Activated CD4-positive, alpha-beta T cell treated with anti-CD3 and anti-CD28 coated beads, Interleukin-2, amount 50 U/mL, for 48 hours (primary cell): ENCODE results near the gene MSI2.

Experiments used
- DNase-seq, 2 experiments: peaks; one replicate each; pipeline ENCODE4 v3.0.0-alpha.2; 2020

The MSI2 gene

DNA sequence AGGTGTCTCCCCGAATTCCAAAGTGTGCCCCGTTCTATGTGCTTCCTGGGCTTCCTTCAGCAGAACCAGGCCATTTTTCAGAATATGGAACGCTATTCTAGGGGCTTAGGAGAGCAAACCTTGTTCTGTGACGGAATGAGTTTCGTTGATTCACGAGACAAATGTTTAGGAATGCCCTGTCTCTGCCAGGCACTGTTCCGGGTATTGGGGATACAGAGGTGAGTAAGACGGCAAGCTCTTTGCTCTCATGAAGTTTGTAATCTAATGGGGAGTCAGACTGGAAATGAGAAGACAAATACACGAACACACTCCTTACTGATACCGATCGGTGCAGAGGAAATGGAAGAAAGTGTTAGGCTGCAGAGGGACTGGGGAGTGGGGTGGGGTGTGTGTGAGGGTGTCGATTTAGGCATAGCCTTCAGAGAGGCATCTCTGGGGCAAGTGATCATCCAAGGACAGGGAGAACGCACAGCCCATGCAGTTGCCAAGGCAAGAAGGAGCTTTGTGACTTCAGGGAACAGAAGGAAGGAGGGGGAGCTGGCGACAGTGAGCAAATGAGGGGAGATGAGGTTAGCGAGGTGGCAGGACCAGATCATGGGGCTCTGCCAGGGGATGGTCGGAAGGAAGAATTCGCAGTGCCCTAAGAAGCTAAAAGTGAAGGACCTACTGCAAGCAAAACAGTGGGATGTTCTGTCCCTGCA, 189.6 kb downstream of the MSI2 start:
- no peak for DNase-seq

DNA sequence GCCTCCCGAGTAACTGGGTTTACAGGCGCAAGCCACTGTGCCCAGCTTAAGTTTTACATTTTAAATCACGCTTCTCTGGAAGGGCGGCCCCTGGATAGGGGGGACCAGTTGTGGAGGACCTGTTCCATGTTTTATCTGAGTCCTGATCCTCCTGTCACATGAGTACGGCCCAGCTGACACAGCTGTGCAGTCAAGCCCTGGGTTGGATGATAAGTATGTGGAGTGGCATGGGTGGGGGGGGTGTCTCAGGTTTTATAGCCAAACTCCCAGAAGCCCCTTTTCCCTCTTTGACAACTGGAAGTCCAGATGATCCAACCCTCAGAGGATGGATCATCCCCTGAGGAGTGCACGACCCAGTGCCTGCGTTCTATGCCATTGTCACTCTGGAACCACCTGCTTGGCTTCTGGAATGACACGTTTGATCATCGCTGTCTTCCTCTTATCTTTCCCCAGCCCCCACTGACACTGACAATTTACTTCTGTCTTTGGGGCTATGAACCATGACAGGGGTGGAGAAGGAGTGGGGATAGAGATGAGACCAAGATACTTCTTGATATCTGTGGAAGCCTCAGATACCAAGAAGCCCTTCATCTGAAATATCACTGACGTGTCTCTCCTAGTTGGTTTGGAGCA, 191.2 kb downstream of the MSI2 start:
- DNase-seq: no peak

DNA sequence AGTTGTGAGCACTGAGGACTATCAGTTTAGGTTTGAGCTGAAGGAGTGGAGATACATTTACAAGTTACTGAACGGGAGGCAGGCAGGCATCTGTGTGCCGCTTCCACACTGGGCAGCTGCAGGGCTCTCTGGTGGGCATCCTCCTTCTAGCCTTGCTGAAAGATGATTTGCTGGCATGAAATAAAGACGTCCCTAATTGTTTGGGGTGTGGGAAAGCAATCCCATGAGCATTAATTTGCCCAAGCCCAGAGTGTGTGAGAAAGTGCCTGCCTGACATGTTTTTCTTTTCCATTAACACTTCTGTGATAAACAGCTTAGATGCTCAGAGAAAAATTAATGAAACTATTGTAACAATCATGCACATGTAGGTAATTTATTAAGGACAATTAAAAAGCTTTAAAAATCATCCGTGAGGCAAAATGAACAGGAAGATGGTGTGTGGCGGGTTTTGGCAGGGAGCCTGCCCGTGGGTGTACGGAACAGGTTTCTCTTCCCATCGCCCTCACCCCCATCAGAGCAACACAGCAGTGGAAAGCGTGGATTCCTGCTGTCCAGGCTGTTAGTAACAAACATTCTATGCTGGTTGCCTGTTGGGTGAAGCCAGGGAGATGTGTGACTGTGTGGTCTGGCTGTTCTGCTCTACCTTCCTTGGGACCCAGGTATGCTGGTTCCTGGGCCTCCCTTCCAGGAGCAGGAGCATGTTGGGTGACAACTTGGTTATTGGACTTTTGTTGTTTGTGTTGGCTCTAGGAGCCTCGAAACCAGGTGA, 191.9 kb downstream of the MSI2 start:
- DNase-seq: no peak

DNA sequence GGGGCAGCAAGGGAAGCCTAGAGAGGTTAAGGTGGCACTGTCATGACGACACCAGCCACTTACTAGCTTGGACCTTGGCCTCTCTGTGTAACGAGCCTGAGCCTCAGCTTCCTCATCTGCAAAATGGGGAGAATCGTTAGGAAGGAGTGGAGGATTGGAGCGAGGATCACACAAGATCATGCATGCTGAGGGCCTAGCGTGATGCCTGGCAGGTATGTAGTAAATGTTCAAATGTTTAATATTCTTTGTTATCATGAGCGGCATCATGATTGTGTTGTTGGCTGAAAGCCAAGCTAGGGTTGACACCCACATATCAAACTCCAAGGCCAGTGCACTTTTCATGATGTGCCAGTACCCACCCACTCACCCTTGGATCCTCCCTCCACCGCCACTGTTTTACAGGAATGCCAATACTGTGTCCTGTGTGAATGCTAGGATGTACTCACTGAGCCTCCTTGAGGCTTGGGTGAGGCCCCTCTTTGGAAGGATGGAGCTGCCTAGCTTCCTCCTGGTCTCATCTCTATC, 192.5 kb downstream of the MSI2 start:
- DNase-seq: no peak

DNA sequence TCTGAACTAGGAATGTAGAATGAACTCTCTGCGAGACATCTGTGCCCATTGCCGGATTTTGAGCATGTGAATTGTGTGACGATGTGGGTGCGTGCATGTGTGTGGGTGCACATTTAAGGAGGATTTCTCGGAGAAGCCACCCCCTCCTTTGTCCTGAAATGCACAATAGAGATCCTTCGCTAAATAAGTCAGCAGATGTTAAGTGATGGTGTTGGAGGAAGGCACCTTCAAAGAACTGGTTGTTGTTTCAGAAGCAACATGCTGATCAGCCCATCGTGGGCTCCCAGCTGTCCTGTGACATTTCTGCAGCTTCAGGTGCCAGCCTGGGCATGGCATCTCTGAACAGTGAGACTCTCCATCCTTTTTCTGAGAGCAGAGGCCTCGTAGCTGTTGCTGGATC, 194.9 kb downstream of the MSI2 start:
- peak in 1 of 2 experiments; percentile 32 for DNase-seq

DNA sequence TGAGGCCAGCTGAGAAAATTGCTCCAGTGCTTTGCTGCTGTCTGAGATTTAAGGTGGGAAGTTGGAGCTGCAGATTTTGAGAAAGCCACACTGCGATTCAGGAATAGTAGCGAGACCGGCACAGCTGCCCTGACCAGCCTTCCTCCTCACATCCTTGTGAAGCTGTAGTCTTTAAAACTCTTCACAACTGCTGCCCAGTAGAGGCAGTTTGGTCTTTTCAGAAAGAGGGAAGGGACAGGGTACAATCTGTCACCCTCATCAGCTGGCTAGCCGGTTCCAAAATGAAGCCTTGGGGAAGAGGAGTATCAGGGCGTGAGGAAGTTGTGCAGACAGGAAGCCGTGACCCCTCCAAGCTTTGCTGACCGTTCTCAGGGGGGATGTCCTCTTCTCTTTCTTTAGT, 195.3 kb downstream of the MSI2 start:
- DNase-seq: no peak

DNA sequence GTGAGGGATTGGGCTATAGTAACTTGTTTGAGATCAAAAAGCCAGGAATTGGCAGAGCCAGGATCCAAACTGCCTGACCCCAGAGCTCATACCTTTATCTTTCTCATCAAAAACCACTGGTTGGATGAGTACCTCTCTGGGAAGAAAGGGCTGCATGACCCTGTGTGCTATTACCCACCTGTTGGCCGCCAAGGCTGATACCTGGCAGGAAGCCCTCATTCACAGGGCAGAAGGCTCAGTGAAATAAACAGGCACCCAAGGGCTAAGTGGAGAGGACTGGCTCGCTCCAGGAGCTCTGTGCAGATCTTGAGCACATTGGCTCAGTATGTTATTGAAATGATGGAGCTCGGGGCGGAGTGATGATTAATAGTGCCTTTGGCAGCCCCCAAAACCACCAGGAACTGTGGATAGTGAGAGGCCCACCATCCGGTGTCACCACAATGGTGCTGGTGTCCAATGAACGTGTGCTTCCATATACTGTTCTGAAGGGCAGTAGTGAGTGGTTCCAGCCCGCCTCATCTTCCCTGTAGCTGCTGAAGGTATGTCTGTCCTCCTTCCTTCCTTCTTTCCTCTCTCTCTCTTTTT, 197.6 kb downstream of the MSI2 start:
- DNase-seq: no peak

DNA sequence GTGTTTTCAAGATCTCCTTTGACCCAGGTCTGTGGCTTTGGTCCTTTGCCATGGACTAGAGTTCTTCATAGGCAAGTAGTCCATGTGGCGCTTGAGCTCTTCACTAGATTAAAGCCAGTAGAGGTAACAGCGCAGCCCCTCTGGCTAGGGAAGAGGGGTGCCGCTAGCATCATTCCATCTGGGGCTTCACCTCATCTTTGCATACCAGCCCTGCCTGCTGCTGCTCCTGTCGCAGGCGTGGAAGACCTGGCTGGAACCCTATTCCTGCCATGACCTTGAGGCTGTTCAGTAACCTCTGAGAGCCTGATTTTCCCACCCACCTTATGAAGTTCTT, 198.4 kb downstream of the MSI2 start:
- DNase-seq: no peak

DNA sequence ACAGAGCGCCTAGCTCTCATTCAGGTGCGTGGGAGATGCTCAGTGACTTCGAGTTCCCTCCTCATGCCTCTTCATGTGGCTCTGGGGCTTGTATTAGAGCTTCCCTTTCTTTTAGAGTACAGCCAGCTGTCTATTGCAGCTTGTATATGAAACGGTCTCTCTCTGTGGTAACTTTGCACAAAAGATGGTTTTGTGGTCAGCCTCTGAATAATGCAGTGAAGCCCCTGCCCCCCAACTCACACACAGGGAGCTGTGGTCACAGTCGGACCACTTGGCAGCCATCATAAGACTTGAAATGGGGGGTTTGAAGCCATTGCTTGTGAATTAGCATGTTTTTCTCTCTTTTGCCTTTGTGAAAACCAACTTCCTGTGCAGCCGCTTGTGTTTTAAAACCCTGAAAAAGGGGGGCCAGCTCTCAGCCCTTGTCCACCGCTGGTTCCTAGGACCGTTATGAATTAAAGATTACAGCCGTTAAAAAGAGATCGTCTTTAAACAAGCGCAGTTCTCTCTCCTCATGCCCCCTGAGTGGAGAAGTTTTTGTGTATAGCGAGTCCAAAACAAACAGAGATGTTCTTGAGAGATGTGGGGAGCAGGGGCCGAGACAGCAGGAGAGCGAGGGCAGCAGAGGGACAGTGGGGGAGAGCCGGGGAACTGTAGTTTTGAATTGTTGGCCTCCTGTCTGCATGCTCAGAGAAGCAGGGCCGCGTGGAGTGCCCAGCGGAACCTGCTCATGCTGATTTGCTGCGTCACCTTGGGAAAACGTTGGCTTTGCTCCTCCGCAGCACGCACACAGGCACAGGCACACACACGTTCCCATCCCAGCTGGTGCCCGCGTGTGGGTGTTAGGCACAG, 199.0 kb downstream of the MSI2 start:
- peak in 1 of 2 experiments; percentile 40 for DNase-seq

DNA sequence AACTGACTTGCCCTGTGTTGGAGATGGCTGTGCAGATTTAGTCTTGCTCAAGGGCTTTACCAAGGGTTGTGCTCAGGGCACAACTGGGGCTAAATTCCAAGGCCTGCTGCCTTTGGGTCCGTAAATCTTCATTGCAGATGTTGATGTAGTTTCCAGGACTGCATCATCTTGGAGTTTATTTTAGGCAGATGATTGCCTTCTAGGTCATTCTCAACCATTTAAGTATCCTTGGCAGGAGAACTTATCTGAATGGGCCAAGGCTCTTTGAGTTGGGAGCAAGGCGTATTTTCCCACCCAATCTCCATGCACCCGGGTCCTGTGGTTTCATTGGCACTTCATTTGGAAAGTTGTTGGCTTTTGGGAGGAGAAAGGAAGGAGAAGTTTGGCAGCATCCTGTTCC, 200.3 kb downstream of the MSI2 start:
- no peak for DNase-seq

DNA sequence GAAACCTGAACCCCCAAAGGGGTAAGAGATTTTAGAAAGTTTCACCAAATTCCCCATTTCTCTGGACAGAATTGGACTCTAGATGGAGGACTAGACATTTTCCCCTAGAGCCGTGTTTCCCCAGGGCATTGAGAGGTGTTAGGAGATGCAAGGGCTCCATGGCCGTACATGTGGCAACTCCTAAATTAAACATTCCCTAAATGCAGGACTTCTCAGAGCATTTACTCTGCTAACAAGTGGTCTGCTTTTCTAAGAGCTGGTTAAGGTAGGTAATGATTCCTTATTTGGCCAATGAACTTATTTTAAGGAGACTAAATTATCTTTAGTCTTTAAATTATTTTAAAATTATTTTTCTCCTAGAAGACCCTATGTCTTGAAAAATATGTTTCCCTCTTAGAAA, 200.9 kb downstream of the MSI2 start:
- DNase-seq: no peak

DNA sequence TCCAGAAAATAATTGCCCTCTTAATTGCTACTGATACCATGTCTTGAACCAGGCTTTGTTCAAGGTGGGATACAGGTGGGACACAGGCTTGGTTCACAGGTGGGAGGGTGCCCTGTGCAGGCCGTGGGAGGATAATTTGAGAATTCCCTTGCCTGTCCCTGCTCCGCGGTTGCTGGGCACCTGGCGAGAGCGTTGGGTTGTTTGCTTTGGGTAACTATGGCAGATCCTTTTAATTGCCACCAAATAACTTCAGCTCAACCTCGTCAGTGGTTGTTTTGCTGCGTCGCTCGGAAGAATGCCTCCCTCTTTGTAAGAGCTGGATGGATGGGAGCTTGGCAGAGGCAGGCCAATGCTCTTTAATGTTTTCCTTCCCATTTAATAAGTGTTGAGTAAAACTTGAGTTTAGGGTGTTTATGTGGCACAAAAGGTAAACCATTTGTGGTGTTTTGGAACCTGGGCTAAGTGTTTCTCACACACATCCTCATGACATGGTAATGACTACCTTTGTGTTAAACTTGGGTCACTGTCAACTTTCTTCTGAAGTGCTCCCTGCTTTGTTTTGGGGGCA, 202.5 kb downstream of the MSI2 start:
- no peak for DNase-seq

DNA sequence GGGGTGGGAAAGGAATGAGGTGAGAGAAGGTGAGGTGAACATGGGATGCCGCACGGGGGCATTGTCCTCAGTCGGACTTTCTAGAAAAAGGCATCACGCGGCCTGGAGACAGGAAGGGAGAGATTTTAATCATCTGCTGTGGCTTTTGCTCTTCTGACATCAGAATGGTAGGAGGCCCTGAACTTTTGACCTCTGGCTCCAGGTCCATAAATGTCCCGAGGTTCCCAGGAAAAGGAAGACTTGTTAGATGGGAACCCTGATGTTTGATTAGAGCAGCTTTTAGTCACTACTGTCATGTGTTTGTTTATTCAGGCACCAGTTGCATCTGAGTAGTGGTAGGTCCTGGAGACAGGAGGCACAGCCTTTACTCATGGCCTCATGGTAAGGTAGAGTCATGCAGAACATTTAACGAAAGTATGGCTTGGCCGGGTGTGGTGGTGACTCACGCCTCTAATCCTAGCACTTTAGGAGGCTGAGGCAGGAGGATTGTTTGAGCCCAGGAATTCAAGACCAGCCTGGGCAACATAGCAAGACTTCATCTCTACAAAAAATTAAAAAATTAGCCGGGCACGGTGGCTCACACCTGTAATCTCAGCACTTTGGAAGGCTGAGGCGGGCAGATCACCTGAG, 203.1 kb downstream of the MSI2 start:
- peak; percentile 49 to 60 for DNase-seq

DNA sequence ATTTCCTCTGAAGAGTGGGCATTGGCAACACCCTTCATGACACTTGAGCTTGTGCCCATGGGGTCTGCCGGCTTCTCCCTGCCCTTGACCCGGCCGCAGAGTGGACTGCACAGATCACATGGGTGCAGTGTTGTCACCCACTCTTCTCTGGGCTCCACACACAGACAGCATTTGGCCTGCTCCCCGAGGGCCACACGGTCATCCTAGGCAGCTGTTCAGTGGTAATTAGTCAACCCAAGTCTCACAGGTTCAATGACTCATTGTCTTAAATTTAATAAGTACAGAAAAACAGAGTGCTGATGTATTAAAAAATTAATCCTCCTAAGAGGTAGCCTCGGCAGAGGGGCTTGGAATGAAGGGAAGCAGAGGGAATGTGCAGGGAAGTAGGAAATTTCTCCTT, 204.8 kb downstream of the MSI2 start:
- peak; percentile 50 to 59 for DNase-seq

DNA sequence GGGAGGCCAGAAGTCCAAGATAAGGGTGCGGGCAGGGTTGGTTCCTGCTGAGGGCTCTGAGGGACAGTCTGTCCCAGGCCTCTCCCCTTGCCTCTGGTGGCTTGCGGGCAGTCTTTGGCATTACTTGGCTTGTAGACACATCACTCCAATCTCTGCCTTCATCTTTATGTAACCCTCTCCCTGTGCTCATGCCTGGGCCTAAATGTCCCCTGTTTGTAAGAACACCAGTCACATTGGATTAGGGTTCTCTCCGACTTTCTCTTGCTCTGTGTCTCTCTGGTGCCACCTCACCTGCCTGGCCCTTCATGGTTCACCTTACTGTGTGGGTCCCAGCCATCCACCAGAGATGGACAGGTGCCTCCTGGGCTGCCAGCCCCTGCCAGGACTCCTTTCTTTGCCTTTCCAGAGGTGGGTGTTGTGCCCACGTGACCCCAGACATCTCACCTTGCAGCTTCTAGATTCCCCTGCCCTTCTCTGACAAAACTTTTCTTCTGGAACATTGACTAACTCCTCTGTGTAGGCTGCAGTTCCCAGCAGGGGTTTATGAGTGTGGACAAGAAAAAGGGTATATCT, 205.8 kb downstream of the MSI2 start:
- peak in 1 of 2 experiments; percentile 37 for DNase-seq

DNA sequence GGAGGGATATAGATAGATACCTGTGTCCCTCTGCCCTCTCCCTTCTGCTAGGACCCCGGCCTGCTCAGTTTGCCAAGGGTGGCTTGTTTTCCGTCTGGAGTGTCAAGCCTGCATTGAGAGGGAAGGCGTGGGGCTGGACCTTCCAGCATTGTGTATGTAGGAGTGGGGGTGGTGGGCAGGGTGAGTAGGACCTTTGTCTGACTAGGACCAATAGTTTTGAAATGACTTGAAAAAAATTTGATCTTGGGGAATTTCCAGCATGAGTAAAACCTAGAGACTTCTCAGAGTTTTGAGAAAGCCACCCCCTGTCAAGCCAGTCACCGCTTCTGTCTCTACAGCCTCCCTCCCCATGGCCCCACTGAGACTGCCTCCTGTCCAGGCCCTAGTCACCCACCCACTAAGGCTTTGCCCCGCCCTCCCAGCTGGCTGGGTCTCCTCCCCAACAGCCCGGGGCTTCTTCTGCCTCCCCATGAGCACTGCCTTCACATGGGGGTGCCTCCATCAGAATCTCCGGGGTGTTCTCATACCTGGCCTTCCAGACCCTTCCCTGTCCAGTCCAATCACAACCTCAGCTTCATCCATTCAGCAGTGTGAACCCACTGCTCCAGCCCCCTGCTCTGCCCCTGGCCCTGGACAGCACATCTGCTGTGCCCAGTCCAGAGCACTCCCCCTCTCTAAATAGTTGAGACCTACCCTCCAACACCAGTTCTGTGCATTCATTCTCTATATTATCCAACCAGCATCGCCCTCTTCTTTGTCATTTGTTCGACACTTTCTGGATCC, 207.0 kb downstream of the MSI2 start:
- DNase-seq: peak; percentile 92 to 95

DNA sequence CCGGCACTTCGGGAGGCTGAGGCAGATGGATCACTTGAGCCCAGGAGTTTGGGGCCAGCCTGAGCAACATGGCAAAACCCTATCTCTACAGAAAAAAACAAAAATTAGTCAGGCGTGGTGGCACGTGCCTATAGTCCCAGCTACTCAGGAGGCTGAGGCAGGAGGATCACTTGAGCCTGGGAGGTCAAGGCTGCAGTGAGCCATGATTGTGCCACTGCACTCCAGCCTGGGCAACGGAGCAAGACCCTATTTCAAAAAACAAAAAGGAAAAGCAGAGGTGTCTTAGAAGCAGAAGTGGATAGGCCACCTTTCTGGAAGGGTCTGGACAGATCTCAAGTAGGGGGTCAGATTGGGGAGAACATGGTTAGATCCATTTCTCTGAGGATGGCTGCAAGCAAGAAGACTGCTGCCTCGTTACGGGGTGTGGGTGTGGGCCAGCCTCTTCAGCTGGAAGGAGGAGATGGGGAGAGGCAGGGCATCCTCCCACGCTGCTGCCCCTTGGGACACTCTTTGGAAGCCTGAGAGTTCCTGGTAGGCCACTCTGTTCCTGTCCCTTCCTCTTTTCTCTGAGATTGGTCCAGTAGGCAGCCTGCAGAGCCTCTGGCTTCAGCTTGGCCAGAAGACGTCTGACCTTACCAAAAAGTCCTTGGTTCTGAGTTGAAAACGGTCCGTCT, 208.0 kb downstream of the MSI2 start:
- no peak for DNase-seq

DNA sequence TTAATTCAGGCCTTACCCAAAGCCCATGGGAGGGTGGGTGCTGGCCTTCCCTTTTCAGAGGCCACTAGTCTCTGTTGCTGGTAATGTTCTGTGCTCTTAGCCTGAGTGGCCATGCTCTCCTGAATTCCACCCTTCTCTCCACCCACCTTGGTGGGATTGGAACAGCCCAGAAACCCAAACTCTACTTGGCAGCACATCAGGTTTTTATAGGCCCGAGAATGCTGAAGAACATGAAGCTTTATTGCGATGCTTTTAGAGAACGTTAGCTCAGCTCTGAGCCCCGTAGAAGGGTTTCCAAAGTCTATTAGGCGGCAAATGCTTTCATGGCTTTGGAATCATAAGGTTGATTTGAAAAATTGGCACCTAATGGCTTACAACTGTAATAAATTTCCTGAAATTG, 209.3 kb downstream of the MSI2 start:
- no peak for DNase-seq

DNA sequence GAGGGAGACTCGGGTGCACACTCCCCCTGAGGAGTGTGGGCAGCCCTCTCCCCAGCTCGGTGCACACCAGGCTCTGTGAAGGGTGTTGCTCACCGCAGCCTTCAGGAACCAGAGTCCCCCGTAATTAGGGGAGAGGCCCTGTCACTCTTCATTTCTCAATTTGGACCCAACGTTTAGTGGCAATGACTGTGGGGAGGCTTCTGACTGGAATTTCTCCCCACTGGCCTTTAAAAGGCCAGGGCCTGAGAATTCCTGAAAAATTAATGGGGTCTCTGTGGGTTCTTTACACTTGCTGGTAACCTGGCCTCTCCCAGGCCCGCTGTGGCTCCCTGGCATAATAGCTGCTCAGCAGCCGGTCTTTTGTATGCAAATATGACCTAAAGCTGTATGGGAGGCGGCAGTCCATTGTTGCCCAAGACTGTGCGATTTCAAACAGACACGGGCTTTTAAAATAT, 209.7 kb downstream of the MSI2 start:
- no peak for DNase-seq

DNA sequence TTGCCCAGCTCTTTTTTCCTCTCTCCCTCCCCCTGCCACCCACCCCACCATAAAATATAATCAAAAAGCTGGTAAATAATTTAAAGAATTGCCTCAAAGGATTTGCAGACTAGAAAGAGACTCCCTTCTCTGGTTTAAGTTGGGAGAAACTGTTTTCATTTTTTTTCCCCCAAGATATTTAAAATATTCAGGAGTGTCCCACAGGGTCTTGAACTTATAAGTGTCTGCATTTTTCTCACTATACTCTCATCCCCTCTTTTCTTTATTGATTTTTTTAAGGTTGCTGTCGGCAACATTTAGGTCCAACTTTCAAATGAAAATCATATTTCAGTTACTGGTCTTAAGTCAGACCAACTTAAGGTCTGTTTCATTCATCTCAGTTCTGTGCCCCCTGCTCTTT, 210.2 kb downstream of the MSI2 start:
- DNase-seq: no peak
